T-helper 17 cell (primary cell): ENCODE measurements around the gene WASL. TPM values are rescaled to one million over a fixed set of nuclear protein-coding genes. Genes with fewer than 3 reads are reported as not detected.
A peak's percentile ranks its signal among the peaks of the same experiment; 100 is the strongest.

Source experiments
- ATAC-seq: fragments of 150-1000 bp; cut with Tn5 transposase; 2 replicates; pipeline ENCODE4 v1.10.0; 2021; ENCODE audit warnings: mild to moderate bottlenecking, moderate library complexity
- DNase-seq, 3 donors: peaks; one replicate each; pipeline versions ENCODE4 v3.0.0 to v3.0.0-alpha.2; 2020 to 2021
- H3K9me3 ChIP-seq: one replicate; pipeline ENCODE4 v1.7.0; 2013; ENCODE audit warnings: low read length, mild to moderate bottlenecking; ENCODE audit not compliant: control insufficient read depth, poor library complexity, severe bottlenecking
- H3K27ac Mint-ChIP-seq: one replicate; pipeline ENCODE4 v1.8.0; 2022; ENCODE audit warnings: mild to moderate bottlenecking, moderate library complexity, mixed read lengths
- H3K27me3 Mint-ChIP-seq: one replicate; pipeline ENCODE4 v1.8.0; 2022; ENCODE audit warnings: mixed read lengths
- H3K36me3 Mint-ChIP-seq: one replicate; pipeline ENCODE4 v1.8.0; 2022; ENCODE audit warnings: low read depth, mixed read lengths
- H3K4me1 Mint-ChIP-seq: one replicate; pipeline ENCODE4 v1.8.0; 2022; ENCODE audit warnings: mild to moderate bottlenecking, mixed read lengths
- H3K4me3 Mint-ChIP-seq: one replicate; pipeline ENCODE4 v1.8.0; 2022; ENCODE audit warnings: mild to moderate bottlenecking, moderate library complexity, mixed read lengths
- total RNA-seq, 4 donors: library from RNA in 2 of 4; stranded (reverse) in 2 of 4; gene quantifications; one replicate each; pipeline ENCODE4 v1.2.3 and lab custom pipeline; 2022 to 2026

Gene WASL
- total RNA-seq, 2 donors from 2014 or later = 9.5 to 10.0 TPM

- Mint-ChIP-seq H3K36me3 (peaks cover 16% of the 10 kb centered on the region), H3K27ac (no peak overlapping the region), H3K4me1 (peaks cover 13% of the 10 kb centered on the region), H3K27me3 (no peaks in the 10 kb centered on the region), H3K4me3 (no peak overlapping the region)
- no peaks in the 10 kb centered on the region for H3K9me3 ChIP-seq
- DNase-seq (no peak), ATAC-seq (no peak)
Observed at GRCh38 chr7:123689250-123689649, 59.6 kb downstream of the WASL start.

DNA sequence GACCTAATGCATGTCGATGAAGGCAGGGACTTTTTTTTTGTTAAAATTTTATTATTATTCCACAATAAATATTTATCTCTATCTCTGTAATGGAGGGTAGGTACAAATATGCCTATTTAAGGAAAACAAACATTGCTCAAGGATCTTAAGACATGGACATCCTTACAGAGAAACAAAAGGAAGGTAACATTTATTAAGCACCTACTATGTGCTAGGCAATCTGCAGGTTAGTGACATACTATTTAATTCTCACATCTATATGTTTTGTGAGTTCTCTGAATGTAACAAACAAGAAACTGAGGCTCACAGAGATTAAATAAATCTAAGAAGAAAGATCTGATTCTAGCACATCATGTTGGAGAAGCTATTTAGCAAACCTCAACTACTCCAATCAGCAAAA, 61.1 kb downstream of the WASL start:
- Mint-ChIP-seq H3K4me1 (peaks cover 13% of the 10 kb centered on the region), H3K27ac (peak overlapping the region; percentile 89), H3K36me3 (peaks cover 16% of the 10 kb centered on the region), H3K27me3 (no peaks in the 10 kb centered on the region), H3K4me3 (no peak overlapping the region)
- DNase-seq (no peak), ATAC-seq (no peak)
- no peaks in the 10 kb centered on the region for H3K9me3 ChIP-seq

GRCh38 chr7:123687161-123687560, 61.6 kb downstream of the WASL start:
- H3K4me3 Mint-ChIP-seq = no peak overlapping the region
- peak overlapping the region; percentile 89 for H3K27ac Mint-ChIP-seq
- H3K36me3 Mint-ChIP-seq = peaks cover 14% of the 10 kb centered on the region
- ATAC-seq (no peak), DNase-seq (no peak)
- no peaks in the 10 kb centered on the region for H3K27me3 Mint-ChIP-seq
- H3K9me3 ChIP-seq = no peaks in the 10 kb centered on the region
- H3K4me1 Mint-ChIP-seq = peaks cover 13% of the 10 kb centered on the region

GRCh38 chr7:123682690-123683089, 66.1 kb downstream of the WASL start:
- Mint-ChIP-seq H3K27ac (no peak overlapping the region), H3K4me1 (peaks cover 13% of the 10 kb centered on the region), H3K27me3 (no peaks in the 10 kb centered on the region), H3K36me3 (peaks cover 12% of the 10 kb centered on the region), H3K4me3 (no peak overlapping the region)
- ATAC-seq (no peak), DNase-seq (no peak)
- no peaks in the 10 kb centered on the region for H3K9me3 ChIP-seq

GRCh38 chr7:123681561-123681960, 67.2 kb downstream of the WASL start:
- H3K36me3 Mint-ChIP-seq = peaks cover 6% of the 10 kb centered on the region
- H3K4me1 Mint-ChIP-seq = peaks cover 5% of the 10 kb centered on the region
- no peaks in the 10 kb centered on the region for H3K9me3 ChIP-seq
- no peaks in the 10 kb centered on the region for H3K27me3 Mint-ChIP-seq
- no peak for ATAC-seq
- no peak for DNase-seq
- no peak overlapping the region for H3K27ac Mint-ChIP-seq
- no peak overlapping the region for H3K4me3 Mint-ChIP-seq

DNA sequence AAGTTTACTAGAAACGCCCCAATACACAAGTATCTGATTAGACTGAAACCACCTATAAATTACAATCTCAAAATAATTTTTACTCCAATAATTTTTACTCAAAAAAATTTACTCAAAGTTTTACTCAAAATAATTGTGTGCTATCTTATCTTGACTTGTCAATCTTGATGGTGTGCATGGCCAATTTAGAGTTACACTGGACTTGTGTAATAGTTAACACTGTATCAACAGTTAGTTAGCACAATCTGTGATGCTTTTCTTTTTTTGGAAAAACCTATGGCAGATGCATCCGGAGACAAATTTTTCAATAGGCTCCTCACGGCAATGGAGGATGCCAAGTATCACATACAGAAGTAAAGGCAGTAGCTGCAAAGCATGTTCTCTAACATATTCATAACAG, 68.2 kb downstream of the WASL start:
- peaks cover 5% of the 10 kb centered on the region for H3K4me1 Mint-ChIP-seq
- no peak overlapping the region for H3K27ac Mint-ChIP-seq
- peaks cover 6% of the 10 kb centered on the region for H3K36me3 Mint-ChIP-seq
- no peaks in the 10 kb centered on the region for H3K9me3 ChIP-seq
- DNase-seq (no peak), ATAC-seq (no peak)
- no peaks in the 10 kb centered on the region for H3K27me3 Mint-ChIP-seq
- no peak overlapping the region for H3K4me3 Mint-ChIP-seq

DNA sequence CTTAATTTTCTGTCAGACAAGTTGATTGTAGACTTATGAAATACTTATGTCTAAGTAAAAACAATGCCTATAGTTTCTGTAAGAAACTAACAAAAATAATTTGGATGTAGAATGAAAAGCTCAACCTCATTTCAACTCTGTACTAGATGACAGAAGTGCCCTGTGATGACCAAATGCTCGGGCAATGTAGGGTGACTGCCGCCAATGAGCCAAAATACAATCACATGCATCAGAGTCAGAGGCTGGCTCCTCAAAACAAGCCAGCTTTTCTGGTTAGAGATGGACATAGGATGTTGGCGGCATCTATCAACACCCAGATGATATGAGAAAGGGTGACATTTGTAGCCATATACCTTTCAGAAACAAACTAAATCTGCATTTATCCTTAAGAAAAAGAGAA, 69.2 kb downstream of the WASL start:
- Mint-ChIP-seq H3K27me3 (no peaks in the 10 kb centered on the region), H3K4me1 (no peaks in the 10 kb centered on the region), H3K36me3 (no peaks in the 10 kb centered on the region), H3K4me3 (no peak overlapping the region), H3K27ac (no peak overlapping the region)
- no peaks in the 10 kb centered on the region for H3K9me3 ChIP-seq
- DNase-seq = no peak
- ATAC-seq = no peak

- Mint-ChIP-seq H3K4me3 (no peak overlapping the region), H3K27me3 (no peaks in the 10 kb centered on the region), H3K4me1 (peaks cover 2% of the 10 kb centered on the region), H3K36me3 (no peaks in the 10 kb centered on the region), H3K27ac (no peak overlapping the region)
- DNase-seq (no peak), ATAC-seq (no peak)
- H3K9me3 ChIP-seq = no peaks in the 10 kb centered on the region
Observed at GRCh38 chr7:123677061-123677715, 71.6 kb downstream of the WASL start.

DNA sequence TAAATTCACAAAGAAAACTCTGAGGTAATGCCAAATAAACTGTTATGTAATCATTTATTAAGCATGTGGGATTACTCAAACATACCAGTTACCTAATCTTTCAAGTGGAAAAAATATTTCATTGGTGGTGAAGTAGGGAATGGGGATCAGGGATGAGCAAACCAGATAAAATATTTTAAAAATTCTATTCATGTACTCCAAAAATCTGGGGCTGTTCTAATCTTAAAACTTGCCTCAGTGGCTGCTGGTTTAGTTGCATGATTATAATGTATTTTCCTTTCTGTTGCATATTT, 73.7 kb downstream of the WASL start:
- DNase-seq (no peak), ATAC-seq (no peak)
- Mint-ChIP-seq H3K4me3 (no peak overlapping the region), H3K27me3 (no peaks in the 10 kb centered on the region), H3K27ac (no peak overlapping the region), H3K36me3 (no peaks in the 10 kb centered on the region), H3K4me1 (peaks cover 2% of the 10 kb centered on the region)
- H3K9me3 ChIP-seq = no peaks in the 10 kb centered on the region

GRCh38 chr7:123674399-123675180, 74.2 kb downstream of the WASL start:
- no peak for ATAC-seq

DNA sequence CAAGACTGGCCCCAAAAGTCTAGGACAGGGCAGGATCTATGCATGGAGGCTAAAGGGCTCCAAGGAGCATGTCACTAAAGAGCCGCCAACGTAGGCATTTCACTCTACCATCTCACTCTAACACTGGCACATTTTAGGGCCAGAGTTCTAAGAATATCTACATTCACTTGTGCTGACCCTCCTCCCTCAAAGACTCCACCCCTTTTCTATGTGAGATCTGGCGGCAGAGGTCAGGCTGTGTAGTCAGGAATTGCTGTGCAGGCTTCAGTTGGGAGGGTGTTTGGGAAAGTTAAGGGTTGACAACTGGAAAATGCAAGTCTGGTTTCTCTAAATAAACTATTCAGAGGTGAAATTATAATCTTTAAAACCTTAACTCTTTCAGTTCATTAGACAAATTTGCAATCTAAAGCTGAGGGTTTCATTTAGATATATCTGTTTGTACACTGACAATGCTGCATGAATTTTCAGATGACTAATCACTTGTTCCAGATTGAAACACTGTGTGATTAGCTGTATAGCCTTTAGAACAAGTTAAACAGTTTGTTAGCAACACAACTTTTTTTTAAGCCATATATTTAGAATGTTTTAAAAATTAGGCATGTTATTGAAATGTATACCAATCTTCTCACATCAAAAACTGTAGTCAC, 74.9 kb downstream of the WASL start:
- DNase-seq (no peak), ATAC-seq (no peak)
- Mint-ChIP-seq H3K4me1 (peaks cover 2% of the 10 kb centered on the region), H3K36me3 (no peaks in the 10 kb centered on the region), H3K4me3 (no peak overlapping the region), H3K27ac (no peak overlapping the region), H3K27me3 (no peaks in the 10 kb centered on the region)
- no peaks in the 10 kb centered on the region for H3K9me3 ChIP-seq

More at GRCh38 chr7:123674399-123675180, 74.2 kb downstream of the WASL start:
- H3K9me3 ChIP-seq = no peaks in the 10 kb centered on the region
- H3K4me3 Mint-ChIP-seq = no peak overlapping the region
- no peaks in the 10 kb centered on the region for H3K36me3 Mint-ChIP-seq
- no peak for DNase-seq
- H3K27me3 Mint-ChIP-seq = no peaks in the 10 kb centered on the region
- H3K27ac Mint-ChIP-seq = no peak overlapping the region
- peaks cover 2% of the 10 kb centered on the region for H3K4me1 Mint-ChIP-seq

DNA sequence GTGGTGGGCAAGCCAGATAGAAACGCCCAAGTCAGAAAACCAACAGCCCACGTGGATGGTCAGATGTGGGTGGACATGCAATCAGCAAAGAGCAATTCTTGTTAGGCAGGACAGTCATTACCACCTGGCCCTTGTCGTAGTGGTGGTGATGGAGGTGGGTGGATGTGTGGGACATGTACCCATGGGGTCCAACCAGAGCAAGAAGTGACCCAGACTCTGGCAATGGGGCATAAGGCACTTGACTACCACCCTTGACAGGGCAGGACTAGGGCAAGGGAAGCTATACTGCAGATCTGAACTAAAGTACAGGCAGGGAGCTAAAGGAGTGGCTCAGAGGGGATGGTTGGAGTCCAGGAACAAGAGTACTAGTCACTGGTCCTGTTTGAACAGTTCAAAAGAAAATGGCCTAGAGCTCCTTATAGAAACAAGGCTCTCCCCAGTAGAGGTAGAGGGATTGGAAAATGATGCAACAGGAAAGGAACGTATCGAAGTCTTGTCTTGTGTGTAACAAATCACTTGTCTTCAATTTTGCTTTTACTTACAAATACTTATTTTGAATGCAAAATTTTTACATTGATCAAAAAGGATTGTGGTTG, 75.6 kb downstream of the WASL start:
- no peaks in the 10 kb centered on the region for H3K9me3 ChIP-seq
- ATAC-seq (no peak), DNase-seq (no peak)
- Mint-ChIP-seq H3K4me1 (peaks cover 2% of the 10 kb centered on the region), H3K27me3 (no peaks in the 10 kb centered on the region), H3K36me3 (no peaks in the 10 kb centered on the region), H3K4me3 (no peak overlapping the region), H3K27ac (no peak overlapping the region)

DNA sequence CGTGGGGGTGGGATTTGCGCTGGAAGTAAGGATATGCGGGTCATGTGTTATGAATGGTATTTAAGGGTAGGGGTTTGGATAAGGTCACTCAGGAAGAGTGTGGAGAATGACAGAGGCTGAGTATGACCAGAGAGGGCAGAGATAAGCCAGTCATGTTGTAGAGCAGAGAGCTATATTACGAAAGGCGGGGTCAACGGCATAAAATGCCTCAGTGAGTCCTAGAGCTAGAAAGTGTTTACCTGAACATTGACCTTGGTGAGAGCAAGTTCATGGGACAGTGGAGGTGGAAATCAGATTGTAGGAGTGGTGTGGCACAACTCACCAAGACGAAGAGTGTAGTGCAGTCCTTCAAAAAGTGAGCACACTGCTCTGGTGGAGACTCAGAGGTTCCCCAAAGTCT, 79.3 kb downstream of the WASL start:
- Mint-ChIP-seq H3K4me3 (no peak overlapping the region), H3K27me3 (peaks cover 10% of the 10 kb centered on the region), H3K36me3 (no peaks in the 10 kb centered on the region), H3K4me1 (peaks cover 2% of the 10 kb centered on the region), H3K27ac (no peak overlapping the region)
- DNase-seq (no peak), ATAC-seq (no peak)
- no peaks in the 10 kb centered on the region for H3K9me3 ChIP-seq
